Stimulated activated naive CD8-positive, alpha-beta T cell treated with anti-CD3 and anti-CD28 coated beads, Interleukin-15, amount 100 ng/mL, for 72 hours (primary cell): ENCODE data around the gene ANGEL2.
"Not testable (repeated sequence)": the region's sequence is repeated elsewhere in the genome, so short reads cannot be mapped to it uniquely, and the experiment has no call there.

Source experiments
- ATAC-seq: fragments of 150-1000 bp; cut with Tn5 transposase; 2 replicates; pipeline ENCODE4 v1.10.0; 2021; ENCODE audit warnings: mild to moderate bottlenecking, moderate library complexity
- DNase-seq, 2 donors: peaks; one replicate each; pipeline ENCODE4 v3.0.0; 2021 to 2022
- H3K27ac Mint-ChIP-seq, 2 donors: one replicate each; pipeline ENCODE4 v1.8.0; 2022; ENCODE audit warnings: mild to moderate bottlenecking in 2 of 2, mixed read lengths in 2 of 2, moderate library complexity in 2 of 2
- H3K27me3 Mint-ChIP-seq: one replicate; pipeline ENCODE4 v1.8.0; 2022; ENCODE audit warnings: mixed read lengths
- H3K4me1 Mint-ChIP-seq: one replicate; pipeline ENCODE4 v1.8.0; 2022; ENCODE audit warnings: mild to moderate bottlenecking, mixed read lengths
- H3K4me3 Mint-ChIP-seq, 2 donors: one replicate each; pipeline ENCODE4 v1.8.0; 2022; ENCODE audit warnings: mild to moderate bottlenecking in 2 of 2, mixed read lengths in 2 of 2, moderate library complexity in 1 of 2
- H3K9me3 Mint-ChIP-seq, 2 donors: one replicate each; pipeline ENCODE4 v1.8.0; 2022; ENCODE audit warnings: mixed read lengths in 2 of 2

ANGEL2 gene

GRCh38 chr1:212971312-212971711, 44.4 kb downstream of the ANGEL2 start:
- Mint-ChIP-seq H3K4me1 (peaks cover 11% of the 10 kb centered on the region), H3K27me3 (peaks cover 32% of the 10 kb centered on the region), H3K27ac (no peak overlapping the region), H3K9me3 (no peaks in the 10 kb centered on the region), H3K4me3 (no peak overlapping the region)
- ATAC-seq, result no peak
- DNase-seq, result no peak

DNA sequence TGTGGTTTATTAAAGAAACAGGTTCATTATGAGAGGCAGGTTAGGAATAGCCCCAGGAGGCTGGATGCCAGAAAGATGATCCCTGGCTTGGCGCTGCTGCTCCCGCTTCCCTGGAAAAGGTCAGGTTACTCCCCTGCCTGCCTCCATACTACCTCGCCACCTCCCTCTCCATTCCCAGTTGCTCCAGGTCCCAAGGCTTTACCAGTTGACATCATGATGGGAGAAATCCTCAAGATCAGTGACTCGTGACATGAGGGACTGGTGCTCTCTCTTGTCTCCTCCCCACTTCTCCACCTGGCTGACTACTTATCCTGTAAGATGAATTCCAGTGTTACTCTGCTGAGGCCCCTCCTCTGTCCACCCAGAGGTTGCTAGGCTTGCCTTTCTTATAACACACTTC, 45.6 kb downstream of the ANGEL2 start:
- no peaks in the 10 kb centered on the region for H3K9me3 Mint-ChIP-seq
- DNase-seq, result no peak
- H3K4me3 Mint-ChIP-seq, result no peak overlapping the region
- peaks cover 43% of the 10 kb centered on the region for H3K27me3 Mint-ChIP-seq
- H3K4me1 Mint-ChIP-seq, result peaks cover 11% of the 10 kb centered on the region
- no peak for ATAC-seq
- H3K27ac Mint-ChIP-seq, result no peak overlapping the region

DNA sequence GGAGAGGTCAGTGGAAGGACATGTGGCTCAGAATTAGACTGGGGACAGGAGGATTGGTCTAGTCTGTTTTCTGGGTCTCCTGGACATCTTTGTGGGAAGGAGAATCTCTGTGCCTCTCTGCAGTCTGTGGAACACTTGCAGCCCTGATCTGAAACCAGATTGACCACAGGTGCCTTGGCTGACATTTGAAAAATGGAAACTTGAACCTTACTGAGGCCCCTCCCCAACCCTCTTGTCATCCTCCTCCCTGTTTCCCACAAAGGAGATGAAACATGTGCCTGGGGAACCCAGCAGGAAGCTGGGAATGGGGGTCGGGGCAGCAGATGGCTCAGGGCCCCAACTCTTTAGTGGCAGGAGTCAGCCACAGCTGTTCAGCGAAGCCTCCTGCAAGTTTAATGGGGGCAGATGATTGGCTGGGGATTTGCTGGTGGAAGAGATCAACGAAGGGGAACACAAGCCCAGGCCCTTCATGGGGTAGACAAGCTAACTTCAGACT, 47.3 kb downstream of the ANGEL2 start:
- Mint-ChIP-seq H3K4me1 (peaks cover 11% of the 10 kb centered on the region), H3K9me3 (no peaks in the 10 kb centered on the region), H3K4me3 (no peak overlapping the region), H3K27me3 (peaks cover 44% of the 10 kb centered on the region), H3K27ac (no peak overlapping the region)
- no peak for DNase-seq
- ATAC-seq, result no peak

- Mint-ChIP-seq H3K27ac (peak overlapping the region in 1 of 2 donors; percentile 3), H3K9me3 (no peaks in the 10 kb centered on the region), H3K27me3 (peaks cover 50% of the 10 kb centered on the region), H3K4me3 (no peak overlapping the region), H3K4me1 (peaks cover 11% of the 10 kb centered on the region)
- DNase-seq (no peak), ATAC-seq (peak; percentile 74)
Measured at GRCh38 chr1:212967801-212968200, 47.9 kb downstream of the ANGEL2 start.

DNA sequence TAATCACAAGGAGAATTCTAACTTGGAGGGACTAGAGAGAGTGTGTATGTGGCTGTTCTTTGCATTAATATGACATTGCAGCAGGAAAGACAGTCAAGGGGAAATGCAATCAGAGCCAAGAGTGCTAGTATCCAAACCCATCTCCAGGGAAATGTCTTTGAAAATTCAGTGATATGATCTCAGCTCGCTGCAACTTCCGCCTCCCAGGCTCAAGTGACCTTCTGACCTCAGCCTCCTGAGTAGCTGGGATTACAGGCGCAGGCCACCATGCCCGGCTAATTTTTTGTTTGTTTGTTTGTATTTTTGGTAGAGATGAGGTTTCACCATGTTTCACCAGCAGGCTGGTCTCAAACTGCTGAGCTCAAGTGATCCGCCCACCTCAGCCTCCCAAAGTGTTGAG, 49.1 kb downstream of the ANGEL2 start:
- DNase-seq, result no peak
- no peak overlapping the region for H3K27ac Mint-ChIP-seq
- H3K4me3 Mint-ChIP-seq, result no peak overlapping the region
- peaks cover 11% of the 10 kb centered on the region for H3K4me1 Mint-ChIP-seq
- H3K9me3 Mint-ChIP-seq, result no peaks in the 10 kb centered on the region
- peaks cover 56% of the 10 kb centered on the region for H3K27me3 Mint-ChIP-seq
- no peak for ATAC-seq

GRCh38 chr1:212964993-212965392, 50.7 kb downstream of the ANGEL2 start:
- H3K9me3 Mint-ChIP-seq, ATAC-seq, H3K4me3 Mint-ChIP-seq, DNase-seq, H3K27ac Mint-ChIP-seq: not testable (repeated sequence)
- Mint-ChIP-seq H3K27me3 (peaks cover 54% of the 10 kb centered on the region), H3K4me1 (peaks cover 11% of the 10 kb centered on the region)

DNA sequence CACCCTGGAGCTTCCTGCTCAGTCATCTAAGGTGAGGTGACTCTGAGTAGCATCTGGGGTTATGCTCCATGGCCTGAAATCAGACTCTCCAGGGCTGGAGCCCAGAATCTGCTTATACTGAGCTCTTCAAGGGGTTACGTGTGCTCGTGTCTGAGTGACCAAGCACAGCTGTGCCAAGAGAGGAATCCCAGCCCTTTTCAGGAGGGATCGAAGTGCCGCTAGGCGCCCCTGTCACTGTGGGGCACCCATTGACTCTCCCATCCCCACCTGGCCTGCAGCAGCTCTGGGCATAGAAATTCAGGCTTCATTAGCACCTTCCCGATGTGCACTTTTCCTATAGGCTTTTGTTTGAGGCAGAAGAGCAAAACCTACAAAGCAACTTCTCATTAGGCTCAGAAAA, 51.6 kb downstream of the ANGEL2 start:
- no peak for ATAC-seq
- Mint-ChIP-seq H3K4me3 (no peak overlapping the region), H3K27ac (no peak overlapping the region), H3K9me3 (no peaks in the 10 kb centered on the region), H3K27me3 (peaks cover 47% of the 10 kb centered on the region), H3K4me1 (peaks cover 11% of the 10 kb centered on the region)
- DNase-seq, result no peak

GRCh38 chr1:212962509-212962908, 53.2 kb downstream of the ANGEL2 start:
- no peak for ATAC-seq
- Mint-ChIP-seq H3K4me1 (no peaks in the 10 kb centered on the region), H3K27me3 (peaks cover 43% of the 10 kb centered on the region), H3K27ac (no peak overlapping the region), H3K9me3 (no peaks in the 10 kb centered on the region), H3K4me3 (no peak overlapping the region)
- DNase-seq, result no peak

GRCh38 chr1:212960932-212961331, 54.7 kb downstream of the ANGEL2 start:
- H3K27ac Mint-ChIP-seq, result no peak overlapping the region
- H3K4me3 Mint-ChIP-seq, result no peak overlapping the region
- DNase-seq (no peak), ATAC-seq (no peak)
- H3K9me3 Mint-ChIP-seq, result no peaks in the 10 kb centered on the region
- H3K4me1 Mint-ChIP-seq, result no peaks in the 10 kb centered on the region
- H3K27me3 Mint-ChIP-seq, result peaks cover 40% of the 10 kb centered on the region

- H3K27ac Mint-ChIP-seq, result no peak overlapping the region
- H3K9me3 Mint-ChIP-seq, result no peaks in the 10 kb centered on the region
- peaks cover 47% of the 10 kb centered on the region for H3K27me3 Mint-ChIP-seq
- DNase-seq (no peak), ATAC-seq (peak; percentile 39)
- H3K4me1 Mint-ChIP-seq, result no peaks in the 10 kb centered on the region
- H3K4me3 Mint-ChIP-seq, result no peak overlapping the region
Measured at GRCh38 chr1:212959266-212960220, 56.1 kb downstream of the ANGEL2 start.

DNA sequence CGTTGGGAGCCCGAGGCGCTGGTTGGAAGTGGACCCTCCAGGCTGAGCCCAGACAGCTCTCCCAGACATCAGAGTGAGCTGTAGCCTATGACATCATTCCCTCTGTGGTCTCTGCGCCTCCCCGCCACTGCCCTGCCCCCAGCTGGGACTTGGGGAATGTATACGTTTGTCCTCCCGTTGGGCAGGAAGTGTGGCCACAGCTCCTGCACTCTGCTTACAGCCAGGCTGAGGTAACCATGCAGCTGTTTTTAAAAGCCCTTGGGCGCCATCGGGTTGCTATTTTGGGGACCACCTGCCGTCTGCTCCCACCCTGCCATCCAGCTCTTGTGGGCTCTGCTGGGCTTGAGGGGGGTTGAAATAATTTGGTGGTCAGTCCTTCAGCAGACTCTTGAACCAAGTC, 57.5 kb downstream of the ANGEL2 start:
- DNase-seq (no peak), ATAC-seq (no peak)
- peaks cover 58% of the 10 kb centered on the region for H3K27me3 Mint-ChIP-seq
- H3K27ac Mint-ChIP-seq, result no peak overlapping the region
- H3K9me3 Mint-ChIP-seq, result no peaks in the 10 kb centered on the region
- H3K4me1 Mint-ChIP-seq, result no peaks in the 10 kb centered on the region
- H3K4me3 Mint-ChIP-seq, result no peak overlapping the region

DNA sequence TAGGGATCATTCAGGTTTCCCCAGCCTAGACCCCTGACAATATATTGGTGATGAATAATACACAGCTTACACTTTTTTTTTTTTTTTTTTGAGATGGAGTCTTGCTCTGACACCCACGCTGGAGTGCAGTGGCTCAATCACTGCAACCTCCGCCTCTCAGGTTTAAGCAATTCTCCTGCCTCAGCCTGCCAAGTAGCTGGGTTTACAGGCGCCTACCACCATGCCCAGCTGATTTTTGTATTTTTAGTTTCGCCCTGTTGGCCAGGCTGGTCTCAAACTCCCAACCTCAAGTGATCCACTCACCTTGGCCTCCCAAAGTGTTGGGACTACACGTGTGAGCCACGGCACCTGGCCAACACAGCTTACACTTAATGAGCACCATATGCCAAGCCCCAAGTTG, 58.1 kb downstream of the ANGEL2 start:
- H3K4me1 Mint-ChIP-seq, result no peaks in the 10 kb centered on the region
- no peaks in the 10 kb centered on the region for H3K9me3 Mint-ChIP-seq
- H3K27me3 Mint-ChIP-seq, result peaks cover 58% of the 10 kb centered on the region
- ATAC-seq (no peak), DNase-seq (no peak)
- no peak overlapping the region for H3K4me3 Mint-ChIP-seq
- no peak overlapping the region for H3K27ac Mint-ChIP-seq

DNA sequence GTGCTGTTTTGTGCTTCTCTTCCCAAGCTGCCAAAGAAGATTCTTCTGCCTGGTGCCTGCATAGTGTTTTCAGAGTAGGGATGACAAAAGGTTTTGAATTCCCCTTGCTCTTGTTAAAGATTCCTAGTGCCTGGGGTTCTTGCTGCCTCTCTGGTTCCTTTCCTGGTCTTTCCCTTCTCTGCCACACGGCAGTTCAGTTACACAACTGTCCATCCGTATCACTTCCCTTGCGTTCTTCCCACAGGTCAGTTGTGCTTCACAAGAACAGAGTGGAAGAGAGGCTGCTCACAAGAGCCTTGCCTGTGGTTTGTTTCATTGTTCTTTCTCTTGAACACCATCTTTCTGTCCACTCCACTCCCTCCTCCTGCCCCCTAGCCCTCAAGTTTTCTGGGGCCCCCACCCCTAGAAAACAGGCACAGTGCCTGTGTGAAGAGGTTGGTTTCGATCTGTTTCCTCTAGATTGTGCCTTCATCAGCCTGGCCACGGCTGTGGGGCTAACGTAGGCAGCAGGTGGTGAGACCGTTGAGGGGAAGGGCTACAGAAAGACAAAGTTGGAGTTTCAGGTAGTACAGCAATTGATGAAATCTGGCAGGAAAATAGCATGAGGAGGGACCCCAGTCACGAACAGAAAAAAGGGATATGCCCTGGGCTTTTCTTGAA, 59.6 kb downstream of the ANGEL2 start:
- no peak for ATAC-seq
- Mint-ChIP-seq H3K4me1 (peaks cover 1% of the 10 kb centered on the region), H3K9me3 (no peaks in the 10 kb centered on the region), H3K27me3 (peaks cover 67% of the 10 kb centered on the region), H3K4me3 (no peak overlapping the region), H3K27ac (no peak overlapping the region)
- no peak for DNase-seq

- peaks cover 77% of the 10 kb centered on the region for H3K27me3 Mint-ChIP-seq
Measured at GRCh38 chr1:212955098-212955497, 60.6 kb downstream of the ANGEL2 start.

GRCh38 chr1:212954514-212954913, 61.2 kb downstream of the ANGEL2 start:
- DNase-seq (no peak), ATAC-seq (no peak)
- no peak overlapping the region for H3K4me3 Mint-ChIP-seq
- H3K4me1 Mint-ChIP-seq, result peaks cover 14% of the 10 kb centered on the region
- H3K27ac Mint-ChIP-seq, result no peak overlapping the region
- no peaks in the 10 kb centered on the region for H3K9me3 Mint-ChIP-seq
- peaks cover 83% of the 10 kb centered on the region for H3K27me3 Mint-ChIP-seq

More at GRCh38 chr1:212955098-212955497, 60.6 kb downstream of the ANGEL2 start:
- ATAC-seq (no peak), DNase-seq (no peak)
- Mint-ChIP-seq H3K4me3 (no peak overlapping the region), H3K27ac (no peak overlapping the region), H3K9me3 (no peaks in the 10 kb centered on the region), H3K4me1 (peaks cover 11% of the 10 kb centered on the region)

- no peak for ATAC-seq
- no peak for DNase-seq
- no peak overlapping the region for H3K27ac Mint-ChIP-seq
- H3K4me1 Mint-ChIP-seq, result peaks cover 14% of the 10 kb centered on the region
- H3K9me3 Mint-ChIP-seq, result no peaks in the 10 kb centered on the region
- peaks cover 88% of the 10 kb centered on the region for H3K27me3 Mint-ChIP-seq
- no peak overlapping the region for H3K4me3 Mint-ChIP-seq
Measured at GRCh38 chr1:212953321-212953720, 62.3 kb downstream of the ANGEL2 start.
